Chondrocyte (in vitro differentiated cells): ENCODE data around the gene DMRTC2. TPM values are rescaled to one million over a fixed set of nuclear protein-coding genes. Genes with fewer than 3 reads are reported as not detected.

ENCODE experiments used
- DNase-seq: peaks from one replicate; pipeline ENCODE4 v3.0.0; 2021; ENCODE audit warnings: mixed read lengths, low spot score
- H3K27ac Mint-ChIP-seq: one replicate; pipeline ENCODE4 v1.8.0; 2021; ENCODE audit warnings: mild to moderate bottlenecking, moderate library complexity, mixed read lengths; ENCODE audit not compliant: unreplicated experiment
- H3K27me3 Mint-ChIP-seq: 2 replicates; pipeline ENCODE4 v1.8.0; 2021; ENCODE audit warnings: low read depth, mixed read lengths
- H3K36me3 Mint-ChIP-seq: 2 replicates; pipeline ENCODE4 v1.8.0; 2021; ENCODE audit warnings: low read depth, mixed read lengths
- H3K4me1 Mint-ChIP-seq: 2 replicates; pipeline ENCODE4 v1.8.0; 2021; ENCODE audit warnings: low read depth, mild to moderate bottlenecking, mixed read lengths
- H3K4me3 Mint-ChIP-seq: one replicate; pipeline ENCODE4 v1.8.0; 2021; ENCODE audit warnings: mild to moderate bottlenecking, moderate library complexity, mixed read lengths; ENCODE audit not compliant: unreplicated experiment
- H3K9me3 Mint-ChIP-seq: 2 replicates; pipeline ENCODE4 v1.8.0; 2021; ENCODE audit warnings: low read depth, mixed read lengths
- total RNA-seq: library from RNA; stranded (reverse); gene quantifications from 3 replicates; pipeline ENCODE4 v1.2.1, GENCODE V29; 2021
- TF ChIP-seq, protein P1 (sequence below): fragments of 200-600 bp; sonication (generic); IDR thresholded peaks from 2 replicates; pipeline ENCODE4 v1.5.0; 2021; ENCODE audit warnings: antibody characterized with exemption, mild to moderate bottlenecking, moderate library complexity

Gene DMRTC2
- total RNA-seq, 1 donor from 2014 or later, result not detected

DNA sequence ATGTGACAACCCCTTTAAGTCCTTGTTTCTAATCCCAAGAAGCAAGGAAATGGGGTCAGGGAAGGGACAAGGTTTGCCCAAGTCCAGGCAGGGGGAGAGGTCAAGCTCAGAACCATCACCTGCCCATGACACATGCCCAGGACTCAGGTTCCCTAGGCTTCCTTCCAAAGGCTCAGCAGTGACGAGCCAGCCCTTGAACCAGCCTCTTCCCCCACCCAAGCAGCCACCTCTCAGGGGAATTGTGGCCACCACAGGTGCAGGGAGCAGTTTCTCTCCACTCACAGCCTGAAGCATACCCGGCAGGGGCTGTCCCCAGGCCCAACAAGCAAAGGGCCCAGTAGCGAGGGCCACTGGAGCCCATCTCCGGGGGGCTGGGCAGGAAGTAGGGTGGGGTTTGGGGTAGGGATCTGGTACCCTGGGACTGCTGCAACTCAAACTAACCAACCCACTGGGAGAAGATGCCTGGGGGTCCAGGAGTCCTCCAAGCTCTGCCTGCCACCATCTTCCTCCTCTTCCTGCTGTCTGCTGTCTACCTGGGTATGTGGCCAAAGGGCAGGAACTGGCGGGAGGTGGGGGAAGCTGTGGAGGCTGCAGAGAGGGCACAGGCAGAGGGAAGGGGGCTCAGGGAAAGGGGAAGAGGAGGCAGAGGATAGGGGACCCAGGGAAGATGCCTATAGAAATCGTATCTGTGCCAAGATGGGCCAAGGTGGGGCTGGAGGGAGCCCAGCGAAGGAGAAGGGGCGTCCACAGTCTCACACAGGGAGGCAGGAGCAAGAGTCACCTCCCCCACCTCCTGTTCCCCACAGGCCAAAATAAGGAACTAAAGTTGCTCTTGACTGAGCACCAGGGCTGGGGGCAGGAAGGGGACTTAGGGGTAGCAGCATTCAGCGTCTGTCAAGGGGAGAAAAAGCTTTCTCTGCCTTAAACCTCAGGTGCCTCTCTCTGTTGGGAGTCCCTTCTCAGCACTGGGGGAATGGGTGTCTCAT lies 32.3 kb downstream of the DMRTC2 start, which contains the start of gene CD79A:
CD79A (plus strand) TSS at position 433 of the 986 bp plus-strand sequence; CDS start at position 459, 26 bp downstream.
- H3K36me3 Mint-ChIP-seq, result no peaks in the 10 kb centered on the region

DNA sequence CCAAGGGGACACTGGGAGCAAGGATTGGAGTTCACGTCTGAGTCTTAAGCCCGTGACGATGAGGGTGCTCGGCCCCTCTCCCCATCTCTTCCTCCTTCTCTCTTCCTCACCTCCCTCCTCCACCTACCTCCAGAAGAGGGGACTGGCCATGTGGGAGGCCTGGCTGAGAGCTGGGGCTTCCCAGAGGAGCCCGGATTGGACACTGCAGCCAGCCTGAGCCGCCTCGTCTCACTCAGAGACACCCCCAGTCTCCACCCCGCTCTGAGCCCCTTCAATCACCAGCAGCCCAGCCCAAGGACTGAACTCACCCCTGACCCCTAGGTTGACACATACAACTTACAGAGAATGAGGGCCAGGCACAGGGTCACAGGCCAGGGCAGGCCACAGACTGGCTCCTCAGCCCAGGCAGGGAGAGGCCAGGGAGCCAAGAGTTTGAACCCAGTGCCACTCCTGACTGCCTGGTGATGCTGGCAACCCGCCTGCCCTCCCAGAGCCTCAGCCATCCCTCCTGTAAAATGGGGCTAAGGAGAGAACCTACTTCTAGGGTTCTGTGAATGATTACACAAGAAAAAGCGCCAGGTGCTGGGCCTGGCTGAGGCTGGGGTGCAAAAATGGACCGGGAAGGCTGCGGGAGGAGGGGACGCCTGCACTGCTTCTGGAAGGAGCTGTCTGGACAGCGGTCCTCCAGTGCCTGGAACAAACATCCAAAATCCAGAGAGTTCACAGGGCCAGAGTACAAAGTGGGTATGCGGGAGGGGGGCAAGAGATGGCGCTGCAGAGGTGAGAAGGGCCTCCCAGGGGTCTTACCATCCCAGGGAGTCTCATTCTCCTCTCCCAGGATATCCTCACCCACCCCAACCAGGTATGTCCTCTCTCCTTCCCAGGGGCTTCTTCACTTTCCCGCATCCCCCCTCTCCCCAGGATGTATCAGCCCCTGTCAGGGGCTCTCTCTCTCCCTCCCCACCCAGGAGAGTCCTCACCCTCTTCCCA lies 33.4 kb downstream of the DMRTC2 start:
- Mint-ChIP-seq H3K4me1 (peaks cover 6% of the 10 kb centered on the region), H3K9me3 (no peaks in the 10 kb centered on the region), H3K27me3 (no peaks in the 10 kb centered on the region), H3K4me3 (no peak overlapping the region), H3K36me3 (no peaks in the 10 kb centered on the region), H3K27ac (no peak overlapping the region)
- no peak for DNase-seq
- TF ChIP-seq, protein P1, sequence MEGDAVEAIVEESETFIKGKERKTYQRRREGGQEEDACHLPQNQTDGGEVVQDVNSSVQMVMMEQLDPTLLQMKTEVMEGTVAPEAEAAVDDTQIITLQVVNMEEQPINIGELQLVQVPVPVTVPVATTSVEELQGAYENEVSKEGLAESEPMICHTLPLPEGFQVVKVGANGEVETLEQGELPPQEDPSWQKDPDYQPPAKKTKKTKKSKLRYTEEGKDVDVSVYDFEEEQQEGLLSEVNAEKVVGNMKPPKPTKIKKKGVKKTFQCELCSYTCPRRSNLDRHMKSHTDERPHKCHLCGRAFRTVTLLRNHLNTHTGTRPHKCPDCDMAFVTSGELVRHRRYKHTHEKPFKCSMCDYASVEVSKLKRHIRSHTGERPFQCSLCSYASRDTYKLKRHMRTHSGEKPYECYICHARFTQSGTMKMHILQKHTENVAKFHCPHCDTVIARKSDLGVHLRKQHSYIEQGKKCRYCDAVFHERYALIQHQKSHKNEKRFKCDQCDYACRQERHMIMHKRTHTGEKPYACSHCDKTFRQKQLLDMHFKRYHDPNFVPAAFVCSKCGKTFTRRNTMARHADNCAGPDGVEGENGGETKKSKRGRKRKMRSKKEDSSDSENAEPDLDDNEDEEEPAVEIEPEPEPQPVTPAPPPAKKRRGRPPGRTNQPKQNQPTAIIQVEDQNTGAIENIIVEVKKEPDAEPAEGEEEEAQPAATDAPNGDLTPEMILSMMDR, result no peak

More for the DNA sequence above, 32.3 kb downstream of the DMRTC2 start, which contains the start of gene CD79A:
- Mint-ChIP-seq H3K27ac (no peak within 1 kb of the TSS), H3K4me1 (peaks cover under 1% of the 10 kb centered on the region), H3K27me3 (no peaks in the 10 kb centered on the region), H3K4me3 (no peak within 1 kb of the TSS), H3K9me3 (no peaks in the 10 kb centered on the region)
- TF ChIP-seq, protein P1, result no peak
- no peak for DNase-seq

DNA sequence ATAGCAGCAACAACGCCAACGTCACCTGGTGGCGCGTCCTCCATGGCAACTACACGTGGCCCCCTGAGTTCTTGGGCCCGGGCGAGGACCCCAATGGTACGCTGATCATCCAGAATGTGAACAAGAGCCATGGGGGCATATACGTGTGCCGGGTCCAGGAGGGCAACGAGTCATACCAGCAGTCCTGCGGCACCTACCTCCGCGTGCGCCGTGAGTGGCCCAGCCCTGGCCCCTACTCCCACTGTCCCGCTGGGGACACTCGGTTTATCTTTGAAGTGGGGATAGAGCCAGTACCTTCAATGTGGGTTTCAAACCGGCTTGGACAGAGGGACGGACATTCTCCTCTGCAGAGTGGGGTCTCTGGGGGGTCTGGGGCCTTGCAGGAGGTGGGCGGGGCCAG lies 34.2 kb downstream of the DMRTC2 start:
- no peaks in the 10 kb centered on the region for H3K27me3 Mint-ChIP-seq
- peaks cover 6% of the 10 kb centered on the region for H3K4me1 Mint-ChIP-seq
- TF ChIP-seq, protein P1, result no peak

DNA sequence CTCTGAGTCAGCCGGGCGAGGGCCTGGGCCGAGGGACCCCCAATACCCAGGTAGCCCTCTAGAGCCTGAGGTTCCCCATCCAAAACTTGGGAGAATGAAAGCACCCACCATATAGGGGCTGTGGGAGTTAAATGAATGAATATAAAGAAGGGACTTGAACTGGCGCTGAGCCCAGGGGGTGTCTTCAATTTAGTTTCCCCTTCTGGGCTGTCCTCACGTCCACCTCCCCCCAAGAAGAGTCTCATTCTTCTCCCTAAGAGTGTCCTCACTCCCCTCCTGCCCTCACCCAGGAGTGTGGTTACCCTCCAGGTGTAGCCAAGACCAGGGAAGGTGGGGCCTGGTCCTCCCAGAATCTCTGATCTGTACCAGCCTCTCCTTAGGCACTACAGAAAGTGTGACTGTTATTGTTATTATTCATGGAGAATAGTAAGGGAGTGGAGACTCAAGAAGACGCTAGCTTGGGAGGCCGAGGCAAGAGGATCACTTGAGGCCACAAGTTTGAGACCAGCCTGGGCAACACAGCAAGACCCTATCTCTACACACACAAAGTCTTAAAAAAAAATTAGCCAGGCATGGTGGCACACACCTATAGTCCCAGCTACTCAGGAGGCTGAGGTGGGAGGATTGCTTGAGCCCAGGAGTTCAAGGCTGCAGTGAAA lies 35.0 kb downstream of the DMRTC2 start:
- Mint-ChIP-seq H3K27ac (no peak overlapping the region), H3K27me3 (no peaks in the 10 kb centered on the region), H3K4me3 (no peak overlapping the region), H3K9me3 (no peaks in the 10 kb centered on the region), H3K4me1 (peaks cover 9% of the 10 kb centered on the region), H3K36me3 (no peaks in the 10 kb centered on the region)
- TF ChIP-seq, protein P1, result no peak
- no peak for DNase-seq

More for the DNA sequence above, 34.2 kb downstream of the DMRTC2 start:
- Mint-ChIP-seq H3K9me3 (no peaks in the 10 kb centered on the region), H3K27ac (no peak overlapping the region), H3K4me3 (no peak overlapping the region), H3K36me3 (no peaks in the 10 kb centered on the region)
- no peak for DNase-seq
